Stomach (tissue), 9 donors: Measurements from ENCODE around the gene POLR3G. TPM values are rescaled to one million over a fixed set of nuclear protein-coding genes. Genes with fewer than 3 reads are reported as not detected.

Source experiments
- DNase-seq, 2 donors: peaks; one replicate each; pipeline versions ENCODE4 v3.0.0 to v3.0.0-alpha.2; 2013 to 2019
- H3K27ac ChIP-seq, 5 donors: fragments of 200-600 bp in 4 of 5; sonication (generic) in 4 of 5; one replicate each; pipeline ENCODE4 v1.5.1; 2013 to 2019; ENCODE audit warnings: mild to moderate bottlenecking in 1 of 5, moderate library complexity in 1 of 5
- H3K27me3 ChIP-seq, 3 donors: fragments of 200-600 bp; sonication (generic); one replicate each; pipeline ENCODE4 v1.5.1; 2017 to 2019; ENCODE audit warnings: mixed run types in 1 of 3
- H3K36me3 ChIP-seq, 4 donors: fragments of 200-600 bp; sonication (generic); 1 replicate in 3 of 4; 2 replicates in 1 of 4; pipeline ENCODE4 v1.5.1; 2016 to 2019
- H3K4me1 ChIP-seq, 4 donors: fragments of 200-600 bp; sonication (generic); one replicate each; pipeline ENCODE4 v1.5.1; 2016 to 2019
- H3K4me3 ChIP-seq, 4 donors: fragments of 200-600 bp; sonication (generic) in 3 of 4; one replicate each; pipeline ENCODE4 v1.5.1; 2016 to 2019; ENCODE audit warnings: mild to moderate bottlenecking in 1 of 4
- H3K9me3 ChIP-seq, 4 donors: fragments of 200-600 bp; sonication (generic); one replicate each; pipeline ENCODE4 v1.5.1; 2016 to 2019
- CTCF ChIP-seq, 7 experiments: fragments of 450-650 bp in 4 of 7; fragments of 200-600 bp in 3 of 7; sonication (generic) in 3 of 7; IDR thresholded peaks; one replicate each; pipeline ENCODE4 v1.5.1; 2016 to 2019; ENCODE audit warnings: antibody characterized with exemption in 7 of 7, control low read depth in 2 of 7, mild to moderate bottlenecking in 1 of 7
- EP300 ChIP-seq: sonication (generic); formaldehyde crosslinking; IDR thresholded peaks from one replicate; pipeline ENCODE4 v1.6.1; 2017; ENCODE audit warnings: antibody characterized with exemption
- POLR2A ChIP-seq, 4 donors: fragments of 450-650 bp; IDR thresholded peaks; one replicate each; pipeline ENCODE4 v1.6.1; 2016; ENCODE audit warnings: antibody characterized with exemption in 4 of 4, control low read depth in 2 of 4, mild to moderate bottlenecking in 1 of 4, moderate library complexity in 1 of 4
- POLR2AphosphoS5 ChIP-seq, 3 donors: sonication (generic); formaldehyde crosslinking; IDR thresholded peaks; one replicate each; pipeline ENCODE4 v1.6.1; 2016; ENCODE audit warnings: antibody characterized with exemption in 3 of 3
- WGBS, 5 donors: extraction: QIAGEN DNeasy Blood & Tissue Kit in 3 of 5; methylation state at CpG; one replicate each; pipeline versions ENCODE4 v1.1.5 to v1.1.7; 2013 to 2018; 5-methylcytosine and 5-hydroxymethylcytosine counted together
- intact Hi-C: fragments of 100-400 bp; cut with DNase I; formaldehyde crosslinking; loops from one replicate; pipeline ENCODE4 v1.15.1; 2023; ENCODE audit warnings: low total_unique reads
- polyA plus RNA-seq, 3 donors: library from polyadenylated mRNA; stranded (reverse); fragments of 200-250 nt; gene quantifications; one replicate each; pipeline ENCODE4 v1.2.3, GENCODE V29; 2013
- total RNA-seq, 5 donors: library from RNA; depleted of rRNA; stranded (reverse); fragments of >200 nt; gene quantifications; one replicate each; pipeline versions ENCODE4 v1.1.0 to v1.2.3, GENCODE V29; 2014 to 2016
- donor health status: healthy with polysubstance abuse.
- donor health status: Bipolar disorder and iron deficiency.
- donor health status: healthy.

POLR3G gene
- total and polyA plus RNA-seq, 8 donors = 0.31 to 2.4 (median 1.0) TPM; not detected in 4

DNA sequence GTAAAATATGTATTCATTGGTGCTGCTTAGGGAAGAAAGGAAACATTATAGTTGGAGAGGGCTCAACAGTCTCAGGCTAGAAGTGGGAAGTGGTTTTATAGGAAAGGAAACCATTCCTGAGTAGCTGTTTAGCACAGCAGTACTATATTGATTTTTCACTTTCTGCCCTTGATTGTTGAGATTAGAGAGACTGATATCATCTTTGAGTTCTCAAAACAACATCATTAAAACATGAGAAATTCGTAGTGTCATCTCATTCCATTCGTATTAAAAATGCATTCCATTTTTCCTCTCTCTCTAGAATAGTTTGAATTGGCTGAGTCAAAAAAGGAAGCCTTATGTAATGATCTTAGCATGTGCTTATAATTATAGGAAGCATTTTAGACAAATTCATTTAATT is 14.1 kb downstream of the POLR3G start:
- no peak for TF ChIP-seq EP300
- no peak for TF ChIP-seq CTCF (IDR thresholded peaks at IDR 0.05)
- no peak for TF ChIP-seq POLR2A (IDR thresholded peaks at IDR 0.05)
- TF ChIP-seq POLR2AphosphoS5 (IDR thresholded peaks at IDR 0.05) = no peak
- H3K9me3 ChIP-seq = no peaks in the 10 kb centered on the region
- WGBS, 5 donors = 62 to 88% (median 79%) methylated on average over 2 of the region's 2 CpGs
- no peak overlapping the region for H3K27ac ChIP-seq
- no peaks in the 10 kb centered on the region for H3K27me3 ChIP-seq
- DNase-seq = no peak
- no peaks in the 10 kb centered on the region for H3K4me1 ChIP-seq
- no peaks in the 10 kb centered on the region for H3K36me3 ChIP-seq
- intact Hi-C loops = no loop called here
- H3K4me3 ChIP-seq = no peak overlapping the region

DNA sequence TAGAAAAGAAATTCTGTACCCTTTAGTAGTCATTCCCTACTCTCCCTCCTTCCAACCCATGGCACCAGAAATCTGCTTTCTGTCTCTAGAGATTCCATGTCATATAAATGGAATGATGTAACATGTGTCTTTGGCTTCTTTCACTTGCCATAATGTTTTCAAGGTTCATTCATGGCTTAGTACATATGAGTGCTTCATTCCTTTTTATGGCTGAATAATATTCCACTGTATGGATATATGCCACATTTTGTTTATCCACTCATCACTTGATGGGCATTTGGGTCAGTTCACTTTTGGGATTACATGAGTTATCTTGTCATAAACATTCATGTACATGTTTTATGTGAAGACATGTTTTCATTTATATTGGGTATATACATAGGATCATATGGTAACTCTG is 19.4 kb downstream of the POLR3G start:
- Histone ChIP-seq H3K27ac (no peak overlapping the region), H3K36me3 (no peaks in the 10 kb centered on the region), H3K4me3 (no peak overlapping the region), H3K27me3 (no peaks in the 10 kb centered on the region), H3K9me3 (no peaks in the 10 kb centered on the region), H3K4me1 (no peaks in the 10 kb centered on the region)
- intact Hi-C loops = no loop called here
- DNase-seq = no peak
- no peak for TF ChIP-seq CTCF (IDR thresholded peaks at IDR 0.05)
- no peak for TF ChIP-seq EP300
- no peak for TF ChIP-seq POLR2A (IDR thresholded peaks at IDR 0.05)
- TF ChIP-seq POLR2AphosphoS5 (IDR thresholded peaks at IDR 0.05) = no peak

- Histone ChIP-seq H3K4me1 (no peaks in the 10 kb centered on the region), H3K36me3 (no peaks in the 10 kb centered on the region), H3K27ac (no peak overlapping the region), H3K9me3 (no peaks in the 10 kb centered on the region), H3K27me3 (no peaks in the 10 kb centered on the region), H3K4me3 (no peak overlapping the region)
- no peak for DNase-seq
- TF ChIP-seq CTCF (IDR thresholded peaks at IDR 0.05) (no peak), EP300 (no peak), POLR2A (IDR thresholded peaks at IDR 0.05) (no peak), POLR2AphosphoS5 (IDR thresholded peaks at IDR 0.05) (no peak)
- intact Hi-C loops = no loop called here
- WGBS, 5 donors = 54 to 93% (median 82%) methylated on average over 1 of the region's 1 CpG
Observed at GRCh38 chr5:90495146-90495545, 20.5 kb downstream of the POLR3G start.

GRCh38 chr5:90503596-90503995 is 28.9 kb downstream of the POLR3G start:
- Histone ChIP-seq H3K27ac (no peak overlapping the region), H3K4me3 (no peak overlapping the region), H3K4me1 (no peaks in the 10 kb centered on the region), H3K36me3 (no peaks in the 10 kb centered on the region), H3K9me3 (no peaks in the 10 kb centered on the region), H3K27me3 (no peaks in the 10 kb centered on the region)
- intact Hi-C loops = no loop called here
- 65 to 77% (median 71%) methylated on average over 1 of the region's 1 CpG for WGBS, 5 donors
- no peak for TF ChIP-seq POLR2AphosphoS5 (IDR thresholded peaks at IDR 0.05)
- TF ChIP-seq EP300 = no peak
- no peak for TF ChIP-seq CTCF (IDR thresholded peaks at IDR 0.05)
- no peak for TF ChIP-seq POLR2A (IDR thresholded peaks at IDR 0.05)
- no peak for DNase-seq
